BE2C (cell line): ENCODE results near the gene PTPRU.

Experiments
- DNase-seq: peaks from one replicate; pipeline ENCODE4 v3.0.0-alpha.2; 2020
- H3K27me3 ChIP-seq: fragments of 250-450 bp; sonication (Bioruptor Pico); 2 replicates; pipeline ENCODE4 v1.5.1; 2020; ENCODE audit warnings: mild to moderate bottlenecking
- H3K36me3 ChIP-seq: fragments of 250-450 bp; sonication (Bioruptor Pico); 2 replicates; pipeline ENCODE4 v1.5.1; 2020; ENCODE audit warnings: mild to moderate bottlenecking
- H3K4me1 ChIP-seq: fragments of 250-450 bp; sonication (Bioruptor Pico); 2 replicates; pipeline ENCODE4 v1.5.1; 2020
- H3K4me3 ChIP-seq: 2 replicates; pipeline ENCODE4 v1.5.1; 2011; ENCODE audit warnings: low read depth, low read length
- H3K9me3 ChIP-seq: fragments of 250-450 bp; sonication (Bioruptor Pico); 2 replicates; pipeline ENCODE4 v1.5.1; 2020
- CTCF ChIP-seq: IDR thresholded peaks from 2 replicates; pipeline ENCODE4 v1.5.1; 2012; ENCODE audit warnings: mild to moderate bottlenecking, low read depth, low read length

The PTPRU gene

GRCh38 chr1:29280409-29281131 is 44.2 kb downstream of the PTPRU start:
- Histone ChIP-seq H3K27me3 (no peaks in the 10 kb centered on the region), H3K4me3 (no peak overlapping the region), H3K36me3 (0 out of 2 replicates have a peak, but pooled peaks cover 5% of the 10 kb centered on the region), H3K4me1 (peaks cover 3% of the 10 kb centered on the region; the same call in 1 of the 2 replicates), H3K9me3 (no peaks in the 10 kb centered on the region)
- no peak for DNase-seq
- no peak for TF ChIP-seq CTCF

- Histone ChIP-seq H3K9me3 (no peaks in the 10 kb centered on the region), H3K27me3 (no peaks in the 10 kb centered on the region), H3K4me1 (peaks cover 3% of the 10 kb centered on the region; the same call in 1 of the 2 replicates), H3K4me3 (no peak overlapping the region), H3K36me3 (0 out of 2 replicates have a peak, but pooled peaks cover 5% of the 10 kb centered on the region)
- no peak for TF ChIP-seq CTCF
- no peak for DNase-seq
Observed at GRCh38 chr1:29281571-29281970, 45.2 kb downstream of the PTPRU start.

GRCh38 chr1:29282135-29282923 is 46.0 kb downstream of the PTPRU start:
- Histone ChIP-seq H3K36me3 (0 out of 2 replicates have a peak, but pooled peaks cover 5% of the 10 kb centered on the region), H3K4me1 (peaks cover 3% of the 10 kb centered on the region; the same call in 1 of the 2 replicates), H3K4me3 (no peak overlapping the region), H3K27me3 (no peaks in the 10 kb centered on the region), H3K9me3 (no peaks in the 10 kb centered on the region)
- DNase-seq = no peak
- TF ChIP-seq CTCF = no peak

GRCh38 chr1:29282924-29283803 is 46.8 kb downstream of the PTPRU start:
- DNase-seq = peak; percentile 81
- H3K27me3 ChIP-seq = no peaks in the 10 kb centered on the region
- no peak overlapping the region for H3K4me3 ChIP-seq
- no peak for TF ChIP-seq CTCF
- H3K9me3 ChIP-seq = no peaks in the 10 kb centered on the region
- 0 out of 2 replicates have a peak, but pooled peaks cover 5% of the 10 kb centered on the region for H3K36me3 ChIP-seq
- H3K4me1 ChIP-seq = peaks cover 3% of the 10 kb centered on the region; the same call in 1 of the 2 replicates

- no peak for DNase-seq
- Histone ChIP-seq H3K4me3 (no peak overlapping the region), H3K4me1 (peaks cover 3% of the 10 kb centered on the region; the same call in 1 of the 2 replicates), H3K27me3 (no peaks in the 10 kb centered on the region), H3K9me3 (no peaks in the 10 kb centered on the region), H3K36me3 (0 out of 2 replicates have a peak, but pooled peaks cover 5% of the 10 kb centered on the region)
- TF ChIP-seq CTCF = no peak
Observed at GRCh38 chr1:29283804-29284195, 47.5 kb downstream of the PTPRU start.
